Prostate gland (tissue), 2 donors: ENCODE results near the gene GPER1.

ENCODE experiments used
- POLR2A ChIP-seq: fragments of 450-650 bp; IDR thresholded peaks from one replicate; pipeline ENCODE4 v1.6.1; 2016; ENCODE audit warnings: antibody characterized with exemption, mild to moderate bottlenecking
- POLR2AphosphoS5 ChIP-seq: sonication (generic); formaldehyde crosslinking; IDR thresholded peaks from one replicate; pipeline ENCODE4 v1.6.1; 2017; ENCODE audit warnings: antibody characterized with exemption
- TF ChIP-seq, protein P1 (sequence below), 4 experiments: fragments of 200-600 bp in 2 of 4; fragments of 450-650 bp in 2 of 4; sonication (generic) in 2 of 4; IDR thresholded peaks; 1 replicate in 3 of 4; 2 replicates in 1 of 4; pipeline ENCODE4 v1.5.1; 2016 to 2019; ENCODE audit warnings: antibody characterized with exemption in 4 of 4, mild to moderate bottlenecking in 2 of 4, moderate library complexity in 2 of 4

DNA sequence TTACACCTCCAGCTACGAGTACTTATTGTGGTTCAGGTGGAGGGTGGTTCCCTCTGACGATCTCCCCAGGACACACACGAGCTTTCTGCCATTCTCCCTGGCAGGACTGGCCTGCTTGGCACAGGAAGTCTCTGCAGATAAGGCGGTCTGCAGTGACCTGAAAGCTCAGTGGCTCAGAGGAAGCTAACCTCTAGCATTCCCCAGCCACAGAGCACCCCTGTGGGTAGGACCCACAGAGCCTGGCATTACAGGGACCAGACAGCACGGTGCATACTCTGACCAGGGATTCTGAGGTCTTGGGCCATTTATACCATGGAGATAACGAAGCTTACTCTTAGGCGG lies 45.5 kb upstream of the GPER1 start:
- TF ChIP-seq, protein P1, sequence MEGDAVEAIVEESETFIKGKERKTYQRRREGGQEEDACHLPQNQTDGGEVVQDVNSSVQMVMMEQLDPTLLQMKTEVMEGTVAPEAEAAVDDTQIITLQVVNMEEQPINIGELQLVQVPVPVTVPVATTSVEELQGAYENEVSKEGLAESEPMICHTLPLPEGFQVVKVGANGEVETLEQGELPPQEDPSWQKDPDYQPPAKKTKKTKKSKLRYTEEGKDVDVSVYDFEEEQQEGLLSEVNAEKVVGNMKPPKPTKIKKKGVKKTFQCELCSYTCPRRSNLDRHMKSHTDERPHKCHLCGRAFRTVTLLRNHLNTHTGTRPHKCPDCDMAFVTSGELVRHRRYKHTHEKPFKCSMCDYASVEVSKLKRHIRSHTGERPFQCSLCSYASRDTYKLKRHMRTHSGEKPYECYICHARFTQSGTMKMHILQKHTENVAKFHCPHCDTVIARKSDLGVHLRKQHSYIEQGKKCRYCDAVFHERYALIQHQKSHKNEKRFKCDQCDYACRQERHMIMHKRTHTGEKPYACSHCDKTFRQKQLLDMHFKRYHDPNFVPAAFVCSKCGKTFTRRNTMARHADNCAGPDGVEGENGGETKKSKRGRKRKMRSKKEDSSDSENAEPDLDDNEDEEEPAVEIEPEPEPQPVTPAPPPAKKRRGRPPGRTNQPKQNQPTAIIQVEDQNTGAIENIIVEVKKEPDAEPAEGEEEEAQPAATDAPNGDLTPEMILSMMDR (IDR thresholded peaks at IDR 0.05) = no peak
- TF ChIP-seq POLR2A (no peak), POLR2AphosphoS5 (no peak)
